IPS DF 6.9 (cell line): ENCODE results near the gene CIPC.
A peak's percentile ranks its signal among the peaks of the same experiment; 100 is the strongest.

ENCODE experiments used
- DNase-seq: peaks from one replicate; pipeline ENCODE4 v3.0.0-alpha.2; 2013; ENCODE audit warnings: low read depth, low spot score
- H3K27ac ChIP-seq: one replicate; pipeline ENCODE4 v1.5.1; 2013; ENCODE audit warnings: low read length, control low read depth
- H3K27me3 ChIP-seq: 2 replicates; pipeline ENCODE4 v1.6.1; 2013; ENCODE audit warnings: mild to moderate bottlenecking, low read length; ENCODE audit not compliant: control insufficient read depth, insufficient read depth
- H3K36me3 ChIP-seq: 2 replicates; pipeline ENCODE4 v1.6.1; 2013; ENCODE audit warnings: low read length; ENCODE audit not compliant: control insufficient read depth, insufficient read depth
- H3K4me1 ChIP-seq: 2 replicates; pipeline ENCODE4 v1.6.1; 2013; ENCODE audit warnings: low read length; ENCODE audit not compliant: control insufficient read depth, insufficient read depth
- H3K4me3 ChIP-seq: 2 replicates; pipeline ENCODE4 v1.5.1; 2013; ENCODE audit warnings: mild to moderate bottlenecking, low read length
- H3K9me3 ChIP-seq: 2 replicates; pipeline ENCODE4 v1.6.1; 2013; ENCODE audit warnings: low read length, inconsistent platforms; ENCODE audit not compliant: control insufficient read depth, insufficient read depth
- WGBS: extraction: QIAGEN DNeasy Blood & Tissue Kit; methylation state at CpG from one replicate; pipeline ENCODE4 v1.1.7; 2013; ENCODE audit warnings: mixed read lengths, missing lambda C conversion rate; ENCODE audit not compliant: insufficient read length, insufficient coverage; 5-methylcytosine and 5-hydroxymethylcytosine counted together

The CIPC gene

DNA sequence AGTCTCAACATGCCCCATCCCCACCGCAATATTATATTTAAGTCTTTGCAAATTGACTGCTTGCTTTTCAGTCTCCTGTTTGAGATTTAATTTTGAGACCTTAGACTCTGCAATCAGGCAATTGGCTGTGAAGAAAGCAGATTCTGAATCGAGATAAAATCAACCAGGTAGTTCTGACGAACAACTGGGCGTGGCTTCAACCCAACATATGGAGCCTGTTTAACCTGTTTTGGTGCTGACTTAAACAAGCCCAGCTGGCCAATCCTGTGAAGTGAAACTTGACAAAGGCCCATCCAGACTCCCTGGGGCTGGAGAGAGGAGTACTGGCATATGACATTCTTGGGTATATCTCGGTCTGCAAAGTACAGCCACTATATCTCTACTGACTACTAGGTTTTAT is 9.8 kb upstream of the CIPC start:
- no peak overlapping the region for H3K4me3 ChIP-seq
- H3K27me3 ChIP-seq = no peaks in the 10 kb centered on the region
- H3K4me1 ChIP-seq = peaks cover 2% of the 10 kb centered on the region; the same call in 1 of the 2 replicates
- peak; percentile 86 for DNase-seq
- no peaks in the 10 kb centered on the region for H3K9me3 ChIP-seq
- no peaks in the 10 kb centered on the region for H3K36me3 ChIP-seq
- H3K27ac ChIP-seq = no peak overlapping the region
- no CpG with 5 or more reads among the region's 5 CpGs for WGBS

DNA sequence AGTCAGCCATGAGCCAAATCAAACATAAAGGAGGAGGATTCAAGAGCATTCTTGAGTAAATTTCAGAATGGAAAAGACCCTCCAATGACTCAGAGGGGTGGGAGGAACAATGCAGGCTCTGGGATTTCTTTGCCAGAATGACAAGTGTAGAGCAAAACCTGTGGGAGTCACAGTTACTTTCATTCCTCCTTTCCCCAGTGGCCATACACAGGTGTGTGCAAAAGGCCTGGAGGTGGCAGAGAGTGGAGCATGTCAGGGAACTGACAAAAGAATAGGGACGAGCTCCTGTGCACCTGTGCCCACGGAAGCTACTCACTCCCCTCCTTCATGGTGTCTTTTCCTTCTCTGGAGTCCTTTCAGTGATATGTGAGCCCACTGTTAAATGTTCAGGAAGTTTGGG is 9.4 kb upstream of the CIPC start:
- DNase-seq = no peak
- no CpG with 5 or more reads among the region's 2 CpGs for WGBS

DNA sequence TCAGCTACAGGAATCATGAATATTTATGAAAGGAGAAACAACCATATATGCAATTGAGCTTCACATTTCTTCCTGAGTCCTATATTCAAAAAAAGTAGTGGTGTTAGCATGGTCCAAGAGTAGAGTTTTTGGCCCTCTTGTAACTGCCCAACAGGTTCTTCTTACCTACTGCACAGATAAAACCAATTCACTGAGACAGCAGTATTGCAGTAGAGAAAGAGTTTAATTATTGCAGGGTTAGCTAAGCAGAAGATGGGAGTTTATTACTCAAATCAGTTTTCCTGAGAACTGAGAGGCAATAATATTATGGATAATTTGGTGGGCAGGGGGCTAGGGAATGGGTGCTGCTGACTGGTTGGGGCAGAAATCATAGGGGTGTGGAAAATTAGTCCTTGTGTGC is 6.5 kb upstream of the CIPC start:
- Histone ChIP-seq H3K27ac (no peak overlapping the region), H3K4me3 (no peak overlapping the region), H3K36me3 (no peaks in the 10 kb centered on the region), H3K27me3 (no peaks in the 10 kb centered on the region), H3K4me1 (peaks cover 2% of the 10 kb centered on the region; the same call in 1 of the 2 replicates), H3K9me3 (no peaks in the 10 kb centered on the region)
- DNase-seq = no peak

More for the DNA sequence above, 9.4 kb upstream of the CIPC start:
- Histone ChIP-seq H3K9me3 (no peaks in the 10 kb centered on the region), H3K4me3 (no peak overlapping the region), H3K4me1 (peaks cover 2% of the 10 kb centered on the region; the same call in 1 of the 2 replicates), H3K36me3 (no peaks in the 10 kb centered on the region), H3K27ac (no peak overlapping the region), H3K27me3 (no peaks in the 10 kb centered on the region)

DNA sequence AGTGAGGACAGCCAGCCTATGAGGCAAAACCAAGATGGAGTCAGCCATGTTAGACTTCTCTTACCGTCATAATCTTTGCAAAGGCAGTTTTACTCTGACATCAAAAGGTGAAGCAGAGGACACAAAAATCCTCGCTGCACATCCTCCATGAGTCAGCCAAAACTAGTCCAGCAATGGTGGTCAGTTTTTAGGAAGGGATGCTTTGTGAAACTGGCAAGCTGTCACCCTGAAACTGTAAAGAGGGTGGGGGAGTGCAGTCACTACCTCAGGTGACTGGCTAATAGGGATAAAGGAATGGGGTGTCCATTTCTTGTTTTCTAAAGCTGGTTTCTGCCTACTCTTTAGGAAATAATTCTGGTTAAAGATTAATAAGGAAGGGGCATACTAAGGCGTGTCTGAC is 5.4 kb upstream of the CIPC start:
- no peak overlapping the region for H3K27ac ChIP-seq
- H3K36me3 ChIP-seq = no peaks in the 10 kb centered on the region
- no peak overlapping the region for H3K4me3 ChIP-seq
- peaks cover 2% of the 10 kb centered on the region; the same call in 1 of the 2 replicates for H3K4me1 ChIP-seq
- no peaks in the 10 kb centered on the region for H3K9me3 ChIP-seq
- H3K27me3 ChIP-seq = no peaks in the 10 kb centered on the region
- WGBS = no CpG with 5 or more reads among the region's 3 CpGs
- DNase-seq = no peak

DNA sequence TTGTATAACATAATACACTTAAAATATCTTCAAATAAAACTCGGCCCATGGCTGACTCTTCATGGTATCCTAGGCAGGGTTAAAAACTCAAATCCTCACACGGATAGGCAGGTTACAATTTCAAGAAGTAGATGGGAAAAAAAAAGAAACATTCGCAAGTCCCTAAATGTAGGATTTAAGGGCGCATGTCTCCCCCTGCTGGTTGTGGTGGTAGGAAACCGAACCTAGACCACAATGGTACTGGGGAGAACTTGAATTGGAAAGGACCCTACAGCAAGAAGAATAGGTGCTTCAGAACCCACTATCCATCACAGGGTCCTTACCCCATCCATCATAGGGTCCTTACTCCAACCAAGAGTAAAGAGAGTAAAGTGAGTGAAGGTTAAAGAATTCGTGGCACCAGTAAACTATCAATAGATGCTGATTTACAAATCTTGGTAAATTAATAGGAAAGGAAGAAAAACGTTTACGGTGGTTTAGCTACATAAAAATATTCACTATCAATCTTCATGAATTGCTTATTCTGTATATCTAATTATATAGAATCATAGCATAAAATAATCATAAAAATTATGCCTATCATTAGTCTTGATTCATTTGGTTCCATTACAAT is 3.3 kb upstream of the CIPC start:
- Histone ChIP-seq H3K4me3 (no peak overlapping the region), H3K4me1 (peaks cover 2% of the 10 kb centered on the region), H3K36me3 (no peaks in the 10 kb centered on the region), H3K27ac (no peak overlapping the region), H3K9me3 (no peaks in the 10 kb centered on the region), H3K27me3 (no peaks in the 10 kb centered on the region)
- peak; percentile 76 for DNase-seq
- no CpG with 5 or more reads among the region's 8 CpGs for WGBS

DNA sequence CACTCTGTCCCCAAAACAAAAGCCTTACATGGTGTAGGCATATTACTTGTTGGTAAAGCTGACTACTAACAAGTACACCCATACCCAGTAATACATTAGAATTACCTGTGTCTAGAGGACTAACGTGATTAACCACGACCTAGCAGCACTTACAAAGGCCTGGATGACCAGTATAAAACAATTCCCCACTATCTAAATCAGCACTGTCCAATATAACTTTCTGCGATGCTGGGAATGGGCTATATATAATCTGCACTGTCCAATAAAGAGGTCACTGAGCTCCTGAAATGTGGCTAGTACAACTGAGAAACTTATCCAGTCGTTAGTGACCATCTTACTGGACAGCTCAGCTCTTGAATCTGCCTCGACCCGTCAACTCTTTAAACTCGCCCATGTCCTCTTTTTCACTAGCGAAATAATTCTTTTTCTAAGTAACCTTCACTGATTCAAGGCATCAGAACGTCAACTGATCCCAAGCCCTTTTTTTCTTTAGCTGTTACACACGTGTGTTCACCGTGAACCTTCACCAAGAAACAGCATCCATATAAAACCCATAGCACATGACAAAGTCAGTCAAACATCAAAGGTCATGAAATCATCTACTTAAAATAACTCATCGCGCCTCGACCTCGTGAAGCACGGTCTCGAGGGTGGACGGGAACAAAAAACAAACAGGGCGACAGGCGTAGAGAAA is 905 bp upstream of the CIPC start:
- Histone ChIP-seq H3K4me3 (peak overlapping the region; percentile 85), H3K27ac (no peak overlapping the region), H3K4me1 (peaks cover 2% of the 10 kb centered on the region), H3K27me3 (no peaks in the 10 kb centered on the region), H3K9me3 (no peaks in the 10 kb centered on the region), H3K36me3 (no peaks in the 10 kb centered on the region)
- no CpG with 5 or more reads among the region's 20 CpGs for WGBS
- DNase-seq = no peak

DNA sequence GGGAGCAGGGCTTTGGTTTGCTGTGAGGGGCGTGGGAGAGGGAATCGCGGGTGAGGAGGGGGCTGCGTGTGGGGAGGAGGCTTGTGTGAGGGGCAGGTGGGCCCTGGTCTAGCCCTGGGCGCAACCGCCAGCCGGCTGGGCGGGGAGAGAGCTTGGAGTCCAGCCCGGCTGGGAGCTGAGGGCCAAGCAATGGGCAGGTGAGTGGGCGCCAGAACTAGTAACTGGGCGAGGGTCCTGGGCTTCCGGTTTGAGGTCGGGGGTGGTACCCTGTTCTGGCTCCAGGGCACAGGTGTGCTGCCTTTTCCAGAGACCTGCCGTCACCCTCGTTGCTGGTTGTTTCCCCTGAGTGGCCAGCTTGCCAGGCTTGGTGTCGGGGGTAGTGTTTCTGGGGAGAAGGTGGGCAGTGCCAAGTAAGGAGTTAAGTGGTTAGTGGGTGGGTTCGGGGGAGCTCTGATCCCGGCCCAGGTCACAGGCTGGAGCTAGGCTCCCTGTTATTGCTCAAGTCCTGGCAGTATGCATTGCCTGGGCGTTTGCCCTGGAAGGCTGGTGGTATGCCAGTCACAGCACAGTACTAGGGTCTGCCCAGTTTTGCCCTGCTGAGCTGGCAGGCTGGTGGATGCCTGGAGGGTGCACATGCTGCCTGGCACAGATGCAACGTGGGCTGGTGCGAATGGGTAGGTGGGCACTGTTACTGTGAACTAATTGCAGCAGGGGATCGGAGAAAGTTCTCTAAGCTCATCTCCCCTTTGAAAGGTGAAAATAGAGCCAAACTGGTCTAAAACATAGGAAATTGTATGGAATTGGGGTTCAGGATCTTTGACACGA is 683 bp downstream of the CIPC start:
- Histone ChIP-seq H3K4me3 (peak overlapping the region; percentile 50), H3K4me1 (peaks cover 2% of the 10 kb centered on the region), H3K36me3 (no peaks in the 10 kb centered on the region), H3K27ac (no peak overlapping the region), H3K9me3 (no peaks in the 10 kb centered on the region), H3K27me3 (no peaks in the 10 kb centered on the region)
- WGBS = no CpG with 5 or more reads among the region's 23 CpGs
- DNase-seq = no peak

DNA sequence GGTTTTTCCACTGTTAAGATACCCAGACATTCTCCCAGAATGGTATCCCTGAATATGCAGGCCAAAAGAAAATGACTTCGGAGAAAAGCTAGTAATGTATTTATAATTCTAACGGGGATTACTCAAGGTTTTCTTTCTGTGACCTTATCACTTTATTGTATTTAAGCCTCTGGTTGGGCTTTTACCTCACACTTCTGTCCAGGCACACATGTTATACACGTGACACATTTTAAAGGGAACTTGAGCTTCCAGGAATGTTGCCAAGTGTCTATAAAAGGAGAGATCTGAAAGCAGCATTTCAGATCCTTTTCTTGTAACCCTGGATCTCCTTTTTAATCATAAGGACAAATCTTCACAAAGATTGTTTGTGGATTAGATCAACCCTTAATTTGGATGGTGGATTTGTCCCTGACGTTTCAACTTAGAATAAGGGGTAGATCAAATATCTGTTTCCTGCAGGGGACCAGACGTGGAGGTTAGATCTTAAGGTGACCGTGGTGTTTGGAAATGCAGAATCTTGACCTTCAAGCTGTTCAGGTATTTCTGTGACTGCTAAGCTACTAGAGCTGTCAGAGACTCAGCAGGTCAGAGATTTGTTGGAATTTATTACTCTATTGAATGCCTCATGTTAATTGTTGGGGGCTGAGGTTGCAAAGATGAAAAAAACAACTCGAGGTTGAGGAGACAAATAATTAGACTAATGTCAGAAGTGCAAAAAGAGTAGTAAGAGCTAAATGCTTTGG is 1.5 kb downstream of the CIPC start:
- H3K27me3 ChIP-seq = no peaks in the 10 kb centered on the region
- H3K27ac ChIP-seq = no peak overlapping the region
- no peak overlapping the region for H3K4me3 ChIP-seq
- DNase-seq = no peak
- no peaks in the 10 kb centered on the region for H3K9me3 ChIP-seq
- no peaks in the 10 kb centered on the region for H3K36me3 ChIP-seq
- H3K4me1 ChIP-seq = peaks cover 4% of the 10 kb centered on the region
- no CpG with 5 or more reads among the region's 7 CpGs for WGBS

DNA sequence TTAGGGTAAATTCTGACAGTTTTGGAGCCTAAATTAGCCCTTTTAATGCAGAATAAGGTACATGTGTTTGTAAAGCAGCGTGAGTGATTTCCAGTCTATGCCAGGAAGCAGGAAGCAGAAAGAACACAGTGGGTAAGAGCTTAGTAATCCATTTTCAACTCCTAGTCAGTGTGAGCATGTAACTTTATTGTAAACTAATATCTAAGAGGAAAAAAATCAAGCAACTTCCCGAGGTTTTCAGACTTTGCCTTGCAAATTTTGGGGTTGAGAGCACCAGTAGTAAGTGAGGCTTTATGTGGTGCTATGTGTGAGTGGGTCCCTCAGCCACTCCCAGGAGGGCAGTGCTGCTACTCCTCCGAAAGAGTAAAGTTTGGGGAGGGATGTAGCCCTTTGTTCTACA is 2.9 kb downstream of the CIPC start:
- no peak overlapping the region for H3K4me3 ChIP-seq
- H3K4me1 ChIP-seq = peaks cover 4% of the 10 kb centered on the region
- H3K27ac ChIP-seq = no peak overlapping the region
- WGBS = no CpG with 5 or more reads among the region's 3 CpGs
- no peak for DNase-seq
- no peaks in the 10 kb centered on the region for H3K27me3 ChIP-seq
- H3K9me3 ChIP-seq = no peaks in the 10 kb centered on the region
- no peaks in the 10 kb centered on the region for H3K36me3 ChIP-seq

DNA sequence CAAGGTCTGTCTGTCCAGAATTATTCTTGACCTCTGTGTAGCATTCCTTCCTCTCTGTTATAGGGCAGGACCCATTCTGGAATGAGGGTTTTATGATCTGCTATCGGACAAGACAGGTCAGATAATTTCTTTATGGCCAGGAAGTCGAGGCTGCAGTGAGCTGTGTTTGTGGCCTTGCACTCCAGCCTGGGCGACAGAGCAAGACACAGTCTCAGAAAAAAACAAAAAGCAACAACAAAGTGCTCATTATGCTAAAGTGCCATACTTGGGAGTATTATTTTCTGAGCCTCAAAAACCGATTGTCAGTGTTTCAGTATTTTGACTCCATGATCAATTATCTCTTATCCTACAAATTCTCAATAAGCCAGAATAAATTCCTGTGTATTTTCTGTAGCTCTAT is 4.1 kb downstream of the CIPC start:
- DNase-seq = no peak
- no peaks in the 10 kb centered on the region for H3K36me3 ChIP-seq
- peaks cover 4% of the 10 kb centered on the region for H3K4me1 ChIP-seq
- no peak overlapping the region for H3K27ac ChIP-seq
- no peak overlapping the region for H3K4me3 ChIP-seq
- H3K27me3 ChIP-seq = no peaks in the 10 kb centered on the region
- WGBS = no CpG with 5 or more reads among the region's 4 CpGs
- H3K9me3 ChIP-seq = no peaks in the 10 kb centered on the region
